Activated CD8-positive, alpha-beta memory T cell treated with anti-CD3 and anti-CD28 coated beads for 48 hours (primary cell): ENCODE measurements around the gene KCNK7.

Experiments used
- DNase-seq, 3 experiments: peaks; one replicate each; pipeline ENCODE4 v3.0.0-alpha.2; 2020; ENCODE audit warnings: low read depth in 2 of 3, low spot score in 2 of 3

The KCNK7 gene

GRCh38 chr11:65589444-65590239 lies 6.0 kb downstream of the KCNK7 start:
- peak in 1 of 3 experiments; percentile 57 for DNase-seq

- DNase-seq = peak; percentile 40 to 72 (median 63)
These were observed 7.2 kb downstream of the KCNK7 start for GRCh38 chr11:65588199-65589054.

- DNase-seq = no peak
These were observed 8.9 kb downstream of the KCNK7 start for GRCh38 chr11:65586676-65587075.

GRCh38 chr11:65586247-65586630 lies 9.4 kb downstream of the KCNK7 start:
- DNase-seq = no peak

- DNase-seq = no peak
These were observed 10.0 kb downstream of the KCNK7 start for GRCh38 chr11:65585396-65586246.

GRCh38 chr11:65584723-65585171 lies 10.9 kb downstream of the KCNK7 start:
- DNase-seq = no peak

- no peak for DNase-seq
These were observed 11.5 kb downstream of the KCNK7 start for GRCh38 chr11:65584106-65584505.

- no peak for DNase-seq
These were observed 12.0 kb downstream of the KCNK7 start for GRCh38 chr11:65583589-65583988.

GRCh38 chr11:65581928-65582327 lies 13.7 kb downstream of the KCNK7 start:
- DNase-seq = no peak

- no peak for DNase-seq
These were observed 14.8 kb downstream of the KCNK7 start for GRCh38 chr11:65580756-65581155.

- DNase-seq = no peak
These were observed 15.4 kb downstream of the KCNK7 start for GRCh38 chr11:65580031-65580692.

- no peak for DNase-seq
These were observed 16.3 kb downstream of the KCNK7 start for GRCh38 chr11:65579291-65579690.

- no peak for DNase-seq
These were observed 16.9 kb downstream of the KCNK7 start for GRCh38 chr11:65578667-65579066.

GRCh38 chr11:65578134-65578533 lies 17.5 kb downstream of the KCNK7 start:
- DNase-seq = no peak

GRCh38 chr11:65577756-65578109 lies 17.9 kb downstream of the KCNK7 start:
- DNase-seq = no peak

- DNase-seq = no peak
These were observed 18.5 kb downstream of the KCNK7 start for GRCh38 chr11:65576867-65577755.

- DNase-seq = no peak
These were observed 19.3 kb downstream of the KCNK7 start for GRCh38 chr11:65576232-65576866.

- peak in 1 of 3 experiments; percentile 66 for DNase-seq
These were observed 19.9 kb downstream of the KCNK7 start, which contains the start of gene EHBP1L1 for GRCh38 chr11:65575568-65576231. TSS of gene EHBP1L1 (plus strand) at chr11:65576053. CDS start at chr11:65576303, 250 bp downstream.
